HG02938 (cell line): ENCODE data around the gene STARD3NL.
"Not testable (repeated sequence)": the region's sequence is repeated elsewhere in the genome, so short reads cannot be mapped to it uniquely, and the experiment has no call there.

Experiments
- ATAC-seq: cut with Tn5 transposase; IDR thresholded peaks from one replicate; pipeline ENCODE4 v1.9.1; 2021; ENCODE audit warnings: mild to moderate bottlenecking, moderate library complexity; ENCODE audit not compliant: unreplicated experiment

Gene STARD3NL, protein sequence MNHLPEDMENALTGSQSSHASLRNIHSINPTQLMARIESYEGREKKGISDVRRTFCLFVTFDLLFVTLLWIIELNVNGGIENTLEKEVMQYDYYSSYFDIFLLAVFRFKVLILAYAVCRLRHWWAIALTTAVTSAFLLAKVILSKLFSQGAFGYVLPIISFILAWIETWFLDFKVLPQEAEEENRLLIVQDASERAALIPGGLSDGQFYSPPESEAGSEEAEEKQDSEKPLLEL

DNA sequence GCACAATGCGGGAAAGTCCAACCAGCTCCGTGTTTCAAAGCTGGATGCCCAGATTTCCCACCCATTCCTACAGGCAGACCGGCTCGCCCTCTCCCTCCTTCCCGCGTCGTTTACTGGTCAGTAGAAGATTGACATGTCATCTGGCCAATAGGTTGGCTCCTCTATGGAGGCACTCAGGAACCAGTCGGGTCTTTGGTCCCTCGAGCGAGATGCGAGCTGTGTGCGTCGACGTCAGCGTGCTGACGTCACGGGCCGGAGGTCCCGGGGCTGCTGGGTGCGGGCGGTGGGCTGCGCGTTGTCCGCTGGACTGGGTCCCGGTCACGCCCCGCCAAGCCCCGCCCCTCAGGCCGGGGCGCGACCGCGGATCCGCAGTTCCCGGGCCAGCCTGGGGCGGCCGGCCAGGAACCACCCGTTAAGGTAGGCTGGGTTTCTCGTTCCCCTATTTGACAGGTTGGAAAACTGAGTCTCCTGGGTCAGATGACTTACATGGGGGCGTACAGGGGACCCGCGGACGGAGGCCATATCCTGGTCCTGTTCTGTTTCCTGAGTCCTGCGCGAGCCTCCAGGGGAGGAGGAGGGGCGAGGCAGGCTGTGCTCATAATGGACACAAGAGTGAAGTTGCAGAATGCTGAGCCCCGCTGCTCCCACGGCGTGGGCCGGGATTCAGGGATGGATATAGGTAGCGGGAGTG is at the start of gene STARD3NL:
TSS of gene STARD3NL (plus strand) at position 242 of the 691 bp plus-strand sequence. CDS start 29,260 bp downstream, outside the sequence.
- ATAC-seq = peak; percentile 99

GRCh38 chr7:38129162-38129561 is 48.9 kb upstream of the STARD3NL start:
- no peak for ATAC-seq

GRCh38 chr7:38129579-38129978 is 48.5 kb upstream of the STARD3NL start:
- ATAC-seq = no peak

DNA sequence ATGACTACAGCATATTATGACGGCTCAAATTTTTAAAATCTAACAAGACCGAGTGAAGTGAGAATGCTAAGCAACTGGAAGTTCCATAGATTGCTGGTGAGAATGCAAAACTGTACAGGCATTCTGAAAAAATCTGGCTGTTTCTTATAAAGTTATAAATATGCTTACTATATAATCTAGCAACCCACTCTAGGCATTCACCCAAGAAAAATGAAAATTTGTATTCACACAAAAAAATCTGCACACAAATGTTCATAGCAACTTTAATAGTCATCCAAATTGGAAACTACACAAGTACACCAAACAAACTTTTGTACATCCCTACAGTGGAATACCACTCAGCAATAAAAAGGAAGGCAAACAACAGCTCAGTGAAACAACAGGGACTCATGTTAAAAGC is 39.9 kb upstream of the STARD3NL start:
- no peak for ATAC-seq

GRCh38 chr7:38141187-38141586 is 36.9 kb upstream of the STARD3NL start:
- ATAC-seq = no peak

DNA sequence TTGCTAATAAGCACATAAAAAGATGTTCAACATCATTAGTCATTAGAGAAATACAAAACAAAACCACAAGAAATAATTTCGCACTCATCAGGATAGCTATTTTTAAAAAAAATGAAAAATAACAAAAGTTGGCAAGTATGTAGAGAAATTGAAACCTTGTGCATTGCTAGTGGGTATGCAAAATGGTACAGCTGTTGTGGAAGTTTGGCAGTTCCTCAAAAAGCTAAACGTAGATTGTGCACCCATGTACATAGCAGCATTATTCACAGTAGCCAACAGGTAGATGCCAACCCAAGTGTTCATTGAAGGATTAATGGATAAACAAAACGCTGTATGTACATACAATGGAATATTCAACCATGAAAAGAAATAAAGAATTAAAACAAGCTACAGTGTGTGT is 35.3 kb upstream of the STARD3NL start:
- peak; percentile 80 for ATAC-seq

GRCh38 chr7:38147005-38147404 is 31.0 kb upstream of the STARD3NL start:
- no peak for ATAC-seq

DNA sequence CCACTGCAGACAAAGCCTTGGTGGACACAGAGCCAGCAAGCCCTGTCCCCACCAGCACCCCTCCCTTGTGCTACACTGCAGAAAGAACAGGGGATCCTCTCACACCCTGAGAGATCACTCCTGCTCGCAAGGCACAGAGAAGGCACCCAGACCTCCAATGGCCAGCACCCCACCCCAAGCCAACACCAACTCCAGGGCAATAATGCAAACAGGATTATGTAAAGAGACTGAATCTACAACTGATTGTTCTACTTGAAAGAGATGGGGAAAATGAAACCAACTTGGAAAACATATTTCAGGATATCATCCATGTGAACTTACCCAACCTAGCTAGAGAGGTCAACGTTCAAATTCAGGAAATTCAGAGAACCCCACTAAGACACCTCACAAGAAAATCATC is 26.5 kb upstream of the STARD3NL start:
- ATAC-seq = no peak

DNA sequence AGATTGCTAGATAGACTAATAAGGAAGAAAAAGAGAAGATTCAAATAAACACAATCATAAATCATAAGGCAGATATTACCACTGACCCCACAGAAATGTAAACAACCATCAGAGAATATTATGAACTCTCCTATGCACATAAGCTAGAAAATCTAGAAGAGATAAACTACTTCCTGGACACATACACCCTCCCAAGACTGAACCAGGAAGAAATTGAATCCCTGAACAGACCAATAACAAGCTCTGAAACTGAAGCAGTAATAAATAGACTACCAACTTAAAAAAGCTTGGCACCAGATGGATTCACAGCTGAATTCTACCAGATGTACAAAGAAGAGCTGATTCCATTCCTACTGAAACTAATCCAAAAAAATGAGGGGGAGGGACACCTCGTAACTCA is 24.5 kb upstream of the STARD3NL start:
- ATAC-seq = no peak

GRCh38 chr7:38154278-38154677 is 23.8 kb upstream of the STARD3NL start:
- no peak for ATAC-seq

GRCh38 chr7:38160003-38160571 is 18.0 kb upstream of the STARD3NL start:
- no peak for ATAC-seq

GRCh38 chr7:38162036-38162435 is 16.0 kb upstream of the STARD3NL start:
- ATAC-seq = no peak

DNA sequence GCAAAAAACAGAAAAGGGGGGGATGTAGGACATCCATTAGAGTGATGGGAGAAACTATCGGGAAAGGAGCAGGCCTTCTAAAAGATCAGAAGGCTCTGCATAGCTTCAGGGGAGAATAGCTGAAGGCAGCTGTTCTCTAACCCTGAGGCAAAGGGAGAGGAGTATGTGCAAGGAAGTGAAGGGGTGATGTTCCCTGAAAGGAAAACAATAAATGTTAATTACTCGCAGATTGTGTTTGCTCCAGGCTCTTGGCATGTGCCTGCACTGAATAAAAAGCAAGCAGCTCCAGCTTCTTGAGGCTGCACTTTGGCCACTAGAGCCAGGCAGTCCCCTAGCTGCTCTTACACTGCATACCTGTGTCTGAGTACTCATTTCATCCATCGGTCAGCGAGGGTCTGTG is 14.4 kb upstream of the STARD3NL start:
- no peak for ATAC-seq

DNA sequence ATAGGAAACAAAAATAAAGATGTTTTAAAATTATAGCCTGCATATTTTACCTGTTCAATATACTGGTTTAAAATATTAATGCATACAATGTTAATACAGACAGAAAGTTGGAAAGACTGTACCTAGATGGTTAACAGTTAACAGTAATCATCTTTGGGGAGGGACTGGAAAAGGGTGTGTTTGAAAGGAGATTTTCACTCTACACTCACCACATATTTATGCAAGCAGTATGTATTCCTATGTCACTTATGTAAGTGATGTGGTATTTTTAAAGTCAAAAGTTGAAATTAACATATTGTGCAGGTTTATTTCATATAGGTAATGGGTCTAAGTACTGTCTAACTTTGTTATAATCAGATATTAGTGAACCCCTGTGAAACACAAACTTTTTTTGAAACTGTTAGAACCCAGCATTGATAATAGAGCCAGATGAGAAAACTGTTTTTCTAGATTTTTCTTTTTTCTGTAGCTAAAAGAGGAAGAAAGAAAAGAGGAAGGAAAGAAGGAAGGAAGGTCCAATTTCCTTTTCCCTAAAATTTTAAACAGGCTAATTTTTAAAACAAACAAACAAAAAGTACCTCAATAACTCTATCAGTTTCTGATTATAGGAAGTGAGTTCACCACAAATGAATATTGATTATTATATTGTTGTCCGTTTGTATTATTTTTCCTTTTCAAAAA is 9.0 kb upstream of the STARD3NL start:
- ATAC-seq = no peak

- ATAC-seq = no peak
Measured at GRCh38 chr7:38169847-38170246, 8.2 kb upstream of the STARD3NL start.

DNA sequence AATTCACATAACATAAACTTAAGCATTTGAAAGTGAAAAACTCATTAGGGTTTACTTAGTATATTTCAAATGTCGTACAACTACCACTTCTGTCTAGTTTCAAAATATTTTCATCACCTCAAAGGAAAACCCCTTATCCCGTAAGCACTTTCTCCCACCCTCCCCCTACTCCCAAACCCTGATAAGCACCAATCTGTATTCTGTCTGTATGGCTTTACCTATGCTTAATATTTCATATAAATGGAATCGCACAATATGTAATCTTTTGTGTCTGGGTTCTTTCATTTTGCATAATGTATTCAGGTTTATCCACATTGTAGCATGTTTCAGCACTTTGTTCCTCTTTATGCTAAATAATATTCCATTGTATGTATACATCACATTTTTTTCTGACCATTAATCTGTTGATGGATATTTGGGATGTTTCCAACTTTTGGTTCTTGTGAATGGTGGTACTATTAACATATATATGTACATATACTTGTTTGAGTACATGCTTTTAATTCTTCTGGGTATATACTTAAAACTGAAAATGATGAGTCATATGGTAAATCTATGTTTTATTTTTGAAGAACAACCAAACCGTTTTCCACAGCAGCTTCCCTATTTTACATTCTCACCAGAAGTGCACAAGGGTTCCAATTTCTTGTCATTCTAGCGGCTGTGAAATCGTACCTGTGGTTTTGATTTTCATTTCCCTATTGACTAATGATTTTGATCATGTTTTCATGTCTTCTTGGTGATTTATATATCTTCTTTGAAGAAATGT is 6.2 kb upstream of the STARD3NL start:
- ATAC-seq = peak; percentile 59

DNA sequence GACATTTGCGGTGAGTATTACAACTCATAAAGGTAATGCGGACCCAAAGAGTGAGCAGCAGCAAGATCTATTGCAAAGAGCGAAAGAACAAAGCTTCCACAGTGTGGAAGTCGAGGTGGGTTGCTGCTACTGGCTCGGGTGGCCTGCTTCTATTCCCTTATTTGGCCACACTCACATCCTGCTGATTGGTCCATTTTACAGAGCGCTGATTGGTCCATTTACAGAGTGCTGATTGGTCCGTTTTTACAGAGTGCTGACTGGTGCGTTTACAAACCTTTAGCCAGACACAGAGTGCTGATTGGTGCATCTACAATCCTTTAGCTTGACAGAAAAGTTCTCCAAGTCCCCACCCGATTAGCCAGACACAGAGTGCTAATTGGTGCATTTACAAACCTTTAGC is 2.5 kb upstream of the STARD3NL start:
- ATAC-seq = not testable (repeated sequence)

- ATAC-seq = peak; percentile 2
Measured at GRCh38 chr7:38177621-38178003, 433 bp upstream of the STARD3NL start.

GRCh38 chr7:38178695-38179344 is 775 bp downstream of the STARD3NL start:
- peak; percentile 39 for ATAC-seq

GRCh38 chr7:38179776-38180226 is 1.8 kb downstream of the STARD3NL start:
- ATAC-seq = no peak
